Smooth muscle cell (in vitro differentiated cells): ENCODE data around the gene NEDD9. TPM values are rescaled to one million over a fixed set of nuclear protein-coding genes. Genes with fewer than 3 reads are reported as not detected.

Experiments
- DNase-seq: peaks from one replicate; lab custom pipeline; 2025; ENCODE audit not compliant: unreplicated experiment; lab: John Stamatoyannopoulos, UW
- H2AFZ ChIP-seq: fragments of 200-600 bp; sonication (generic); 2 replicates; pipeline ENCODE4 v1.6.0; 2016; ENCODE audit warnings: antibody characterized with exemption, low read depth, mild to moderate bottlenecking
- H3F3A ChIP-seq: fragments of 200-600 bp; sonication (generic); 2 replicates; pipeline ENCODE4 v1.6.0; 2017; ENCODE audit warnings: antibody characterized with exemption, low read depth
- H3K27ac ChIP-seq: fragments of 200-600 bp; sonication (generic); 2 replicates; pipeline ENCODE4 v1.5.1; 2016; ENCODE audit warnings: low read depth, mild to moderate bottlenecking
- H3K27me3 ChIP-seq: fragments of 200-600 bp; sonication (generic); 2 replicates; pipeline ENCODE4 v1.6.1; 2016; ENCODE audit warnings: low read depth, mild to moderate bottlenecking
- H3K36me3 ChIP-seq: fragments of 200-600 bp; sonication (generic); 2 replicates; pipeline ENCODE4 v1.5.1; 2016; ENCODE audit warnings: low read depth
- H3K4me1 ChIP-seq: fragments of 200-600 bp; sonication (generic); 2 replicates; pipeline ENCODE4 v1.5.1; 2016; ENCODE audit warnings: low read depth
- H3K4me2 ChIP-seq: fragments of 200-600 bp; sonication (generic); 2 replicates; pipeline ENCODE4 v1.6.0; 2016; ENCODE audit warnings: mild to moderate bottlenecking
- H3K4me3 ChIP-seq: fragments of 200-600 bp; sonication (generic); 2 replicates; pipeline ENCODE4 v1.5.1; 2016; ENCODE audit warnings: mild to moderate bottlenecking
- H3K79me2 ChIP-seq: fragments of 200-600 bp; sonication (generic); 2 replicates; pipeline ENCODE4 v1.6.0; 2016; ENCODE audit warnings: low read depth, mild to moderate bottlenecking
- H3K9ac ChIP-seq: fragments of 200-600 bp; sonication (generic); 2 replicates; pipeline ENCODE4 v1.6.0; 2016; ENCODE audit warnings: low read depth
- H3K9me3 ChIP-seq: fragments of 200-600 bp; sonication (generic); replicated peaks from 2 replicates; pipeline ENCODE4 v1.5.1; 2016; ENCODE audit warnings: low read depth
- H4K20me1 ChIP-seq: fragments of 200-600 bp; sonication (generic); 2 replicates; pipeline ENCODE4 v1.6.0; 2016; ENCODE audit warnings: low read depth
- CTCF ChIP-seq: fragments of 200-600 bp; sonication (generic); IDR thresholded peaks from 2 replicates; pipeline ENCODE4 v1.5.1; 2017; ENCODE audit warnings: borderline replicate concordance, mild to moderate bottlenecking, antibody characterized with exemption; ENCODE audit not compliant: insufficient read depth, poor library complexity, severe bottlenecking
- WGBS: methylation state at CpG from one replicate; pipeline ENCODE4 v1.1.7; 2016; ENCODE audit warnings: low lambda C conversion rate; 5-methylcytosine and 5-hydroxymethylcytosine counted together
- polyA plus RNA-seq: library from polyadenylated mRNA; unstranded; fragments of >200 nt; fragmentation: Nextera tagmentation; extraction: Ambion mirVana; gene quantifications from 2 replicates; pipeline ENCODE4 v1.2.1, GENCODE V29; 2016
- total RNA-seq: library from RNA; depleted of rRNA; stranded (reverse); fragments of >200 nt; gene quantifications from 2 replicates; pipeline ENCODE4 v1.2.3, GENCODE V29; 2014

The NEDD9 gene
- total and polyA plus RNA-seq, 2 experiments from 2014 or later = 85.6 to 127 TPM

- H3K79me2 ChIP-seq = peaks cover 99% of the 10 kb centered on the region
- H3K9ac ChIP-seq = no peak overlapping the region
- TF ChIP-seq CTCF = no peak
- peaks cover 68% of the 10 kb centered on the region for H4K20me1 ChIP-seq
- H3K27me3 ChIP-seq = no peaks in the 10 kb centered on the region
- H3K4me2 ChIP-seq = peak overlapping the region; percentile 12
- no peak overlapping the region for H3K4me3 ChIP-seq
- WGBS = 26% methylated on average over 4 of the region's 4 CpGs
- peak overlapping the region; percentile 99 for H3K27ac ChIP-seq
- peaks cover 44% of the 10 kb centered on the region for H3F3A ChIP-seq
- peaks cover 43% of the 10 kb centered on the region for H3K4me1 ChIP-seq
- H2AFZ ChIP-seq = no peak overlapping the region
- no peak for DNase-seq
- H3K36me3 ChIP-seq = peaks cover 6% of the 10 kb centered on the region
- no peaks in the 10 kb centered on the region for H3K9me3 ChIP-seq
Measured at GRCh38 chr6:11212664-11213063, 19.8 kb downstream of the NEDD9 start.

- H3K27me3 ChIP-seq = no peaks in the 10 kb centered on the region
- H3K36me3 ChIP-seq = peaks cover 6% of the 10 kb centered on the region
- peaks cover 40% of the 10 kb centered on the region for H3F3A ChIP-seq
- DNase-seq = no peak
- H3K4me2 ChIP-seq = peak overlapping the region; percentile 47
- peaks cover 54% of the 10 kb centered on the region for H4K20me1 ChIP-seq
- H3K79me2 ChIP-seq = peaks cover 93% of the 10 kb centered on the region
- peak overlapping the region; percentile 19 for H3K9ac ChIP-seq
- no peak overlapping the region for H2AFZ ChIP-seq
- no peak for TF ChIP-seq CTCF
- H3K4me3 ChIP-seq = no peak overlapping the region
- H3K4me1 ChIP-seq = peaks cover 44% of the 10 kb centered on the region
- no peaks in the 10 kb centered on the region for H3K9me3 ChIP-seq
- peak overlapping the region; percentile 99 for H3K27ac ChIP-seq
- WGBS = 94% methylated on average over 2 of the region's 2 CpGs
Measured at GRCh38 chr6:11211254-11211653, 21.2 kb downstream of the NEDD9 start.

- peak overlapping the region; percentile 47 for H3K4me2 ChIP-seq
- H3K36me3 ChIP-seq = peaks cover 6% of the 10 kb centered on the region
- H3K79me2 ChIP-seq = peaks cover 93% of the 10 kb centered on the region
- no peaks in the 10 kb centered on the region for H3K27me3 ChIP-seq
- peaks cover 46% of the 10 kb centered on the region for H3F3A ChIP-seq
- no peak for DNase-seq
- no peak overlapping the region for H3K4me3 ChIP-seq
- H4K20me1 ChIP-seq = peaks cover 47% of the 10 kb centered on the region
- no peaks in the 10 kb centered on the region for H3K9me3 ChIP-seq
- peaks cover 44% of the 10 kb centered on the region for H3K4me1 ChIP-seq
- peak overlapping the region; percentile 77 for H3K9ac ChIP-seq
- H2AFZ ChIP-seq = no peak overlapping the region
- H3K27ac ChIP-seq = peak overlapping the region; percentile 99
- 50% methylated on average over 2 of the region's 2 CpGs for WGBS
- no peak for TF ChIP-seq CTCF
Measured at GRCh38 chr6:11210386-11211138, 21.9 kb downstream of the NEDD9 start.

- Histone ChIP-seq H3F3A (peaks cover 46% of the 10 kb centered on the region), H3K9me3 (no peaks in the 10 kb centered on the region), H3K4me1 (peaks cover 40% of the 10 kb centered on the region), H4K20me1 (peaks cover 41% of the 10 kb centered on the region), H3K79me2 (peaks cover 93% of the 10 kb centered on the region), H3K9ac (peak overlapping the region; percentile 77), H3K36me3 (peaks cover 6% of the 10 kb centered on the region), H3K4me3 (no peak overlapping the region), H3K27me3 (no peaks in the 10 kb centered on the region), H3K27ac (peak overlapping the region; percentile 99), H3K4me2 (peak overlapping the region; percentile 47), H2AFZ (no peak overlapping the region)
- 10% methylated on average over 1 of the region's 1 CpG for WGBS
- no peak for DNase-seq
- no peak for TF ChIP-seq CTCF
Measured at GRCh38 chr6:11209906-11210305, 22.6 kb downstream of the NEDD9 start.
